Heart left ventricle (tissue), 16 donors: ENCODE data around the gene CCDC8. TPM values are rescaled to one million over a fixed set of nuclear protein-coding genes. Genes with fewer than 3 reads are reported as not detected.
"Not testable (repeated sequence)": the region's sequence is repeated elsewhere in the genome, so short reads cannot be mapped to it uniquely, and the experiment has no call there.

ENCODE experiments used
- ATAC-seq, 4 donors: fragments of 200-7000 bp; cut with Tn5 transposase; one replicate each; pipeline ENCODE4 v1.9.1; 2020 to 2022; ENCODE audit warnings: moderate library complexity in 4 of 4, mild to moderate bottlenecking in 3 of 4, moderate number of reproducible peaks in 1 of 4
- DNase-seq, 5 donors: peaks; one replicate each; pipeline ENCODE4 v3.0.0-alpha.2; 2020
- H3K27ac ChIP-seq, 12 donors: fragments of 200-600 bp; sonication (generic) in 4 of 12; one replicate each; pipeline versions ENCODE4 v1.5.0 to v1.8.0; 2016 to 2022; ENCODE audit warnings: mild to moderate bottlenecking in 2 of 12
- H3K27me3 ChIP-seq, 9 donors: fragments of 200-600 bp; sonication (generic) in 2 of 9; one replicate each; pipeline versions ENCODE4 v1.5.1 to v1.8.0; 2016 to 2022; ENCODE audit warnings: mild to moderate bottlenecking in 3 of 9
- H3K36me3 ChIP-seq, 9 donors: fragments of 200-600 bp; sonication (generic) in 2 of 9; one replicate each; pipeline versions ENCODE4 v1.5.0 to v1.8.0; 2018 to 2022; ENCODE audit warnings: mild to moderate bottlenecking in 2 of 9
- H3K4me1 ChIP-seq, 12 donors: fragments of 200-600 bp; sonication (generic) in 4 of 12; one replicate each; pipeline versions ENCODE4 v1.5.0 to v1.8.0; 2016 to 2022; ENCODE audit warnings: mild to moderate bottlenecking in 3 of 12
- H3K4me3 ChIP-seq, 12 donors: fragments of 200-600 bp; sonication (generic) in 4 of 12; one replicate each; pipeline versions ENCODE4 v1.5.0 to v1.8.0; 2017 to 2022; ENCODE audit warnings: mild to moderate bottlenecking in 9 of 12, moderate library complexity in 4 of 12
- H3K9me3 ChIP-seq, 12 donors: fragments of 200-600 bp; sonication (generic) in 4 of 12; one replicate each; pipeline versions ENCODE4 v1.5.0 to v1.8.0; 2016 to 2022; ENCODE audit warnings: mild to moderate bottlenecking in 1 of 12
- CTCF ChIP-seq, 12 donors: fragments of 200-600 bp; sonication (generic) in 4 of 12; IDR thresholded peaks; one replicate each; pipeline versions ENCODE4 v1.5.0 to v1.8.0; 2018 to 2022; ENCODE audit warnings: antibody characterized with exemption in 12 of 12, mild to moderate bottlenecking in 5 of 12
- POLR2A ChIP-seq, 2 donors: fragments of 450-650 bp; IDR thresholded peaks; one replicate each; pipeline ENCODE4 v1.6.1; 2017; ENCODE audit warnings: antibody characterized with exemption in 2 of 2, mild to moderate bottlenecking in 2 of 2, moderate library complexity in 2 of 2
- WGBS, 4 donors: extraction: QIAGEN DNeasy Blood & Tissue Kit in 2 of 4; methylation state at CpG; one replicate each; pipeline versions ENCODE4 v1.1.5 to v1.1.7; 2013 to 2018; 5-methylcytosine and 5-hydroxymethylcytosine counted together
- intact Hi-C, 10 donors: fragments of 100-400 bp; cut with DNase I; formaldehyde crosslinking; loops; one replicate each; pipeline versions ENCODE4 v1.11.1 to v1.14.2; 2022
- polyA plus RNA-seq, 2 donors: library from polyadenylated mRNA; stranded (reverse); fragments of 200-250 nt; gene quantifications; one replicate each; pipeline ENCODE4 v1.2.3, GENCODE V29; 2013
- total RNA-seq, 9 donors: library from RNA; depleted of rRNA in 2 of 9; stranded (reverse); fragments of >200 nt in 2 of 9; fragmentation: NEBNext Ultra II Directional in 3 of 9; extraction: Animal tissue kit (Norgen Biotek cat#: 25700) in 3 of 9; gene quantifications; one replicate each; pipeline versions ENCODE4 v1.1.0 to v1.2.4, GENCODE V29; 2016 to 2023
- donor health status: ischemic (EF 13 %, LVEDD 7.1; RV severe dilation, severe dysfunction).
- donor health status: healthy with polysubstance abuse.
- donor health status: DM: no; HTN: yes; CAD: no.
- donor health status: DM: no; HTN: no; CAD: no.
- donor health status: ischemic (EF 25% LVEDD 6.9; RV normal size, moderate dysfunction).
- donor health status: ischemic (EF 25% LVEDD 5.7; RV mildly dilated, moderate dysfunction).
- donor health status: healthy.
- donor health status: DM: yes; HTN: yes; CAD: no.
- donor health status: ischemic (EF 35%, LVEDD 5.7; RV mildly dilated, moderate dysfunction).
- donor health status: nonischemic (EF 11% LVEDD 7.7; RV severe dilation, severe dysfunction).
- donor health status: DM: yes; HTN: yes; CAD: no.
- donor health status: PGD.
- donor health status: ischemic (EF 29% LVEDD 5.4; RV normal size, mild dysfunction).
- donor health status: nonischemic (EF 23%, LVEDD 6.1; RV moderate dilation, normal function).

The CCDC8 gene
- total and polyA plus RNA-seq, 11 donors, result 13.6 to 30.6 (median 23.9) TPM

- WGBS, 4 donors, result 90 to 94% (median 92%) methylated on average over 17 to 20 of the region's 20 CpGs
- ATAC-seq (no peak), DNase-seq (no peak)
- peaks cover 0 to 59% (median 47%) of the 10 kb centered on the region in 9 donors for H3K36me3 ChIP-seq
- peak overlapping the region in 5 of 12 donors; percentile 9 to 80 (median 66) for H3K27ac ChIP-seq
- H3K4me3 ChIP-seq, result no peak overlapping the region
- intact Hi-C loops, result loop anchor here in 2 of 10 donors (10.0 kb wide), 2 partner anchors 82 to 92 kb away; partner anchors contain the start of gene HIF3A (in 1 of the 2)
- TF ChIP-seq POLR2A (IDR thresholded peaks at IDR 0.05) (no peak), CTCF (IDR thresholded peaks at IDR 0.05) (no peak)
- H3K4me1 ChIP-seq, result peaks cover 3 to 65% (median 42%) of the 10 kb centered on the region in 12 donors
- H3K9me3 ChIP-seq, result no peaks in the 10 kb centered on the region
- no peaks in the 10 kb centered on the region for H3K27me3 ChIP-seq
These were observed 36.9 kb downstream of the CCDC8 start for GRCh38 chr19:46376241-46377153.

- not testable (repeated sequence) for H3K27me3 ChIP-seq, ATAC-seq, H3K27ac ChIP-seq, DNase-seq, H3K9me3 ChIP-seq, H3K4me3 ChIP-seq
- intact Hi-C loops, result loop anchor here in 2 of 10 donors (10.0 kb wide), 2 partner anchors 81 to 91 kb away; partner anchors contain the start of gene HIF3A (in 1 of the 2)
- H3K4me1 ChIP-seq, result peaks cover 3 to 70% (median 48%) of the 10 kb centered on the region in 12 donors
- 93 to 96% (median 93%) methylated on average over 16 to 22 of the region's 22 CpGs for WGBS, 4 donors
- H3K36me3 ChIP-seq, result peaks cover 0 to 50% (median 40%) of the 10 kb centered on the region in 9 donors
These were observed 37.8 kb downstream of the CCDC8 start for GRCh38 chr19:46375476-46376067.

GRCh38 chr19:46374536-46375475 lies 38.6 kb downstream of the CCDC8 start:
- H3K27ac ChIP-seq, result peak overlapping the region in 11 of 12 donors; percentile 6 to 75 (median 59)
- DNase-seq, result no peak
- no peaks in the 10 kb centered on the region for H3K9me3 ChIP-seq
- intact Hi-C loops, result loop anchor here in 2 of 10 donors (10.0 kb wide), 2 partner anchors 80 to 90 kb away; partner anchors contain the start of gene HIF3A (in 1 of the 2)
- no peak for ATAC-seq
- H3K4me1 ChIP-seq, result peaks cover 3 to 64% (median 45%) of the 10 kb centered on the region in 12 donors
- 87 to 94% (median 92%) methylated on average over 16 to 21 of the region's 21 CpGs for WGBS, 4 donors
- peaks cover 0 to 43% (median 33%) of the 10 kb centered on the region in 9 donors for H3K36me3 ChIP-seq
- H3K27me3 ChIP-seq, result no peaks in the 10 kb centered on the region
- no peak for TF ChIP-seq POLR2A (IDR thresholded peaks at IDR 0.05)
- TF ChIP-seq CTCF (IDR thresholded peaks at IDR 0.05), result no peak
- no peak overlapping the region for H3K4me3 ChIP-seq
